Prostate gland (tissue), 2 donors: ENCODE results near the gene FRMD1. TPM values are rescaled to one million over a fixed set of nuclear protein-coding genes. Genes with fewer than 3 reads are reported as not detected.

ENCODE experiments used
- DNase-seq: peaks from one replicate; pipeline ENCODE4 v3.0.0-alpha.2; 2019; ENCODE audit warnings: low spot score
- H3K27ac ChIP-seq, 2 donors: fragments of 200-600 bp; sonication (generic); 2 replicates each; pipeline ENCODE4 v1.5.1; 2017 to 2019
- H3K27me3 ChIP-seq: fragments of 200-600 bp; sonication (generic); replicated peaks from 2 replicates; pipeline ENCODE4 v1.5.1; 2019; ENCODE audit not compliant: insufficient read depth
- H3K36me3 ChIP-seq, 2 donors: fragments of 200-600 bp; sonication (generic); 1 replicate in 1 of 2; 2 replicates in 1 of 2; pipeline versions ENCODE4 v1.5.1 to v1.8.1; 2017 to 2019
- H3K4me1 ChIP-seq: fragments of 200-600 bp; sonication (generic); replicated peaks from 2 replicates; pipeline ENCODE4 v1.5.1; 2019
- H3K4me3 ChIP-seq, 2 donors: fragments of 200-600 bp; sonication (generic); 2 replicates each; pipeline ENCODE4 v1.5.1; 2017 to 2019
- H3K9me3 ChIP-seq: fragments of 200-600 bp; sonication (generic); 2 replicates; pipeline ENCODE4 v1.5.1; 2017
- CTCF ChIP-seq, 4 experiments: fragments of 200-600 bp in 2 of 4; fragments of 450-650 bp in 2 of 4; sonication (generic) in 2 of 4; IDR thresholded peaks; 1 replicate in 3 of 4; 2 replicates in 1 of 4; pipeline ENCODE4 v1.5.1; 2016 to 2019; ENCODE audit warnings: antibody characterized with exemption in 4 of 4, mild to moderate bottlenecking in 2 of 4, moderate library complexity in 2 of 4
- POLR2A ChIP-seq: fragments of 450-650 bp; IDR thresholded peaks from one replicate; pipeline ENCODE4 v1.6.1; 2016; ENCODE audit warnings: antibody characterized with exemption, mild to moderate bottlenecking
- POLR2AphosphoS5 ChIP-seq: sonication (generic); formaldehyde crosslinking; IDR thresholded peaks from one replicate; pipeline ENCODE4 v1.6.1; 2017; ENCODE audit warnings: antibody characterized with exemption
- WGBS: methylation state at CpG from one replicate; pipeline ENCODE4 v1.1.5; 2018; 5-methylcytosine and 5-hydroxymethylcytosine counted together
- intact Hi-C: fragments of 100-400 bp; cut with DNase I; formaldehyde crosslinking; loops from one replicate; pipeline ENCODE4 v1.14.2; 2022
- total RNA-seq, 2 donors: library from RNA; depleted of rRNA; stranded (reverse); fragments of >200 nt; gene quantifications; one replicate each; pipeline ENCODE4 v1.1.0, GENCODE V29; 2016

FRMD1 gene
- total RNA-seq, 2 donors from 2014 or later: 0.18 to 2.2 TPM

- no peak for DNase-seq
- no peaks in the 10 kb centered on the region for H3K9me3 ChIP-seq
- intact Hi-C loops: no loop called here
- no peak overlapping the region for H3K4me3 ChIP-seq
- TF ChIP-seq CTCF (IDR thresholded peaks at IDR 0.05) (no peak), POLR2AphosphoS5 (no peak), POLR2A (no peak)
- no peaks in the 10 kb centered on the region for H3K27me3 ChIP-seq
- 94% methylated on average over 14 of the region's 14 CpGs for WGBS
- H3K27ac ChIP-seq: no peak overlapping the region
- H3K36me3 ChIP-seq: no peaks in the 10 kb centered on the region
- no peaks in the 10 kb centered on the region for H3K4me1 ChIP-seq
These were observed 43.0 kb upstream of the FRMD1 start for GRCh38 chr6:168122011-168122410.

- Histone ChIP-seq H3K27ac (no peak overlapping the region), H3K27me3 (no peaks in the 10 kb centered on the region), H3K4me3 (no peak overlapping the region), H3K9me3 (no peaks in the 10 kb centered on the region), H3K4me1 (no peaks in the 10 kb centered on the region), H3K36me3 (no peaks in the 10 kb centered on the region)
- no peak for TF ChIP-seq CTCF (IDR thresholded peaks at IDR 0.05)
- intact Hi-C loops: no loop called here
- 94% methylated on average over 8 of the region's 8 CpGs for WGBS
- no peak for DNase-seq
These were observed 42.3 kb upstream of the FRMD1 start for GRCh38 chr6:168121303-168121665.

GRCh38 chr6:168120390-168121302 is 41.6 kb upstream of the FRMD1 start:
- Histone ChIP-seq H3K4me1 (no peaks in the 10 kb centered on the region), H3K27me3 (no peaks in the 10 kb centered on the region), H3K36me3 (no peaks in the 10 kb centered on the region), H3K27ac (no peak overlapping the region), H3K4me3 (no peak overlapping the region), H3K9me3 (no peaks in the 10 kb centered on the region)
- no peak for TF ChIP-seq POLR2AphosphoS5
- TF ChIP-seq POLR2A: no peak
- TF ChIP-seq CTCF (IDR thresholded peaks at IDR 0.05): no peak
- intact Hi-C loops: no loop called here
- WGBS: 85% methylated on average over 15 of the region's 15 CpGs
- peak; percentile 1 for DNase-seq

GRCh38 chr6:168119539-168119938 is 40.5 kb upstream of the FRMD1 start:
- DNase-seq: no peak
- H3K36me3 ChIP-seq: no peaks in the 10 kb centered on the region
- no peaks in the 10 kb centered on the region for H3K4me1 ChIP-seq
- intact Hi-C loops: no loop called here
- H3K4me3 ChIP-seq: no peak overlapping the region
- H3K9me3 ChIP-seq: no peaks in the 10 kb centered on the region
- H3K27ac ChIP-seq: no peak overlapping the region
- TF ChIP-seq CTCF (IDR thresholded peaks at IDR 0.05) (no peak), POLR2A (no peak), POLR2AphosphoS5 (no peak)
- no peaks in the 10 kb centered on the region for H3K27me3 ChIP-seq

GRCh38 chr6:168118935-168119334 is 39.9 kb upstream of the FRMD1 start:
- WGBS: 85% methylated on average over 7 of the region's 7 CpGs
- TF ChIP-seq POLR2A: no peak
- no peak for DNase-seq
- intact Hi-C loops: no loop called here
- Histone ChIP-seq H3K27ac (no peak overlapping the region), H3K36me3 (no peaks in the 10 kb centered on the region), H3K4me3 (no peak overlapping the region), H3K27me3 (no peaks in the 10 kb centered on the region), H3K9me3 (no peaks in the 10 kb centered on the region), H3K4me1 (no peaks in the 10 kb centered on the region)
